Osteoblast (primary cell): ENCODE measurements around the gene TRAPPC8. TPM values are rescaled to one million over a fixed set of nuclear protein-coding genes. Genes with fewer than 3 reads are reported as not detected.
"Not testable (repeated sequence)": the region's sequence is repeated elsewhere in the genome, so short reads cannot be mapped to it uniquely, and the experiment has no call there.

Source experiments
- DNase-seq: peaks from one replicate; pipeline ENCODE4 v3.0.0; 2011; ENCODE audit warnings: low spot score, mixed read lengths; ENCODE audit not compliant: insufficient read length; ENCODE audit errors: missing footprints
- H2AFZ ChIP-seq: 2 replicates; pipeline ENCODE4 v1.6.0; 2011; ENCODE audit warnings: mild to moderate bottlenecking, low read length
- H3K27ac ChIP-seq: 2 replicates; pipeline ENCODE4 v1.5.1; 2011; ENCODE audit warnings: mild to moderate bottlenecking, low read depth, low read length, moderate library complexity
- H3K27me3 ChIP-seq: 2 replicates; pipeline ENCODE4 v1.6.0; 2012; ENCODE audit warnings: mild to moderate bottlenecking, control low read depth, inconsistent platforms, low read length, moderate library complexity; ENCODE audit not compliant: insufficient read depth
- H3K36me3 ChIP-seq: 2 replicates; pipeline ENCODE4 v1.5.1; 2011; ENCODE audit warnings: mild to moderate bottlenecking, low read length, control low read depth, moderate library complexity; ENCODE audit not compliant: insufficient read depth
- H3K4me1 ChIP-seq: 2 replicates; pipeline ENCODE4 v1.5.1; 2011; ENCODE audit warnings: mild to moderate bottlenecking, low read length, control low read depth, moderate library complexity; ENCODE audit not compliant: insufficient read depth
- H3K4me2 ChIP-seq: 2 replicates; pipeline ENCODE4 v1.6.0; 2011; ENCODE audit warnings: mild to moderate bottlenecking, low read length; ENCODE audit not compliant: insufficient read depth
- H3K4me3 ChIP-seq: fragments of 200-600 bp; sonication (generic); 3 replicates; pipeline ENCODE4 v1.5.1; 2012; ENCODE audit warnings: mild to moderate bottlenecking, low read length, inconsistent platforms; ENCODE audit not compliant: insufficient read depth
- H3K79me2 ChIP-seq: 2 replicates; pipeline ENCODE4 v1.6.0; 2012; ENCODE audit warnings: mild to moderate bottlenecking, low read length, control low read depth, inconsistent platforms; ENCODE audit not compliant: insufficient read depth
- H3K9me3 ChIP-seq: 2 replicates; pipeline ENCODE4 v1.5.1; 2011; ENCODE audit warnings: low read depth, low read length, control low read depth
- H4K20me1 ChIP-seq: 2 replicates; pipeline ENCODE4 v1.6.0; 2012; ENCODE audit warnings: mild to moderate bottlenecking, low read length, control low read depth; ENCODE audit not compliant: insufficient read depth
- total RNA-seq: library from RNA; depleted of rRNA; stranded (reverse); fragments of >200 nt; gene quantifications from 2 replicates; pipeline ENCODE4 v1.2.3, GENCODE V29; 2012
- TF ChIP-seq, protein P1 (sequence below): IDR thresholded peaks from 2 replicates; pipeline ENCODE4 v1.5.1; 2011; ENCODE audit warnings: mild to moderate bottlenecking, low read depth, low read length, moderate library complexity; ENCODE audit errors: extremely low read depth

The TRAPPC8 gene
- total RNA-seq, 1 donor: 47.0 TPM

- peaks cover 3% of the 10 kb centered on the region for H3K36me3 ChIP-seq
- peak overlapping the region; percentile 23 for H3K4me2 ChIP-seq
- H3K4me3 ChIP-seq: no peak overlapping the region
- no peak overlapping the region for H2AFZ ChIP-seq
- DNase-seq: no peak
- no peaks in the 10 kb centered on the region for H3K9me3 ChIP-seq
- TF ChIP-seq, protein P1, sequence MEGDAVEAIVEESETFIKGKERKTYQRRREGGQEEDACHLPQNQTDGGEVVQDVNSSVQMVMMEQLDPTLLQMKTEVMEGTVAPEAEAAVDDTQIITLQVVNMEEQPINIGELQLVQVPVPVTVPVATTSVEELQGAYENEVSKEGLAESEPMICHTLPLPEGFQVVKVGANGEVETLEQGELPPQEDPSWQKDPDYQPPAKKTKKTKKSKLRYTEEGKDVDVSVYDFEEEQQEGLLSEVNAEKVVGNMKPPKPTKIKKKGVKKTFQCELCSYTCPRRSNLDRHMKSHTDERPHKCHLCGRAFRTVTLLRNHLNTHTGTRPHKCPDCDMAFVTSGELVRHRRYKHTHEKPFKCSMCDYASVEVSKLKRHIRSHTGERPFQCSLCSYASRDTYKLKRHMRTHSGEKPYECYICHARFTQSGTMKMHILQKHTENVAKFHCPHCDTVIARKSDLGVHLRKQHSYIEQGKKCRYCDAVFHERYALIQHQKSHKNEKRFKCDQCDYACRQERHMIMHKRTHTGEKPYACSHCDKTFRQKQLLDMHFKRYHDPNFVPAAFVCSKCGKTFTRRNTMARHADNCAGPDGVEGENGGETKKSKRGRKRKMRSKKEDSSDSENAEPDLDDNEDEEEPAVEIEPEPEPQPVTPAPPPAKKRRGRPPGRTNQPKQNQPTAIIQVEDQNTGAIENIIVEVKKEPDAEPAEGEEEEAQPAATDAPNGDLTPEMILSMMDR: no peak
- peaks cover 15% of the 10 kb centered on the region for H3K4me1 ChIP-seq
- no peaks in the 10 kb centered on the region for H3K27me3 ChIP-seq
- peaks cover 5% of the 10 kb centered on the region for H4K20me1 ChIP-seq
- H3K79me2 ChIP-seq: peaks cover 59% of the 10 kb centered on the region
- peak overlapping the region; percentile 57 for H3K27ac ChIP-seq
Measured at GRCh38 chr18:31931886-31932240, 11.1 kb downstream of the TRAPPC8 start.

DNA sequence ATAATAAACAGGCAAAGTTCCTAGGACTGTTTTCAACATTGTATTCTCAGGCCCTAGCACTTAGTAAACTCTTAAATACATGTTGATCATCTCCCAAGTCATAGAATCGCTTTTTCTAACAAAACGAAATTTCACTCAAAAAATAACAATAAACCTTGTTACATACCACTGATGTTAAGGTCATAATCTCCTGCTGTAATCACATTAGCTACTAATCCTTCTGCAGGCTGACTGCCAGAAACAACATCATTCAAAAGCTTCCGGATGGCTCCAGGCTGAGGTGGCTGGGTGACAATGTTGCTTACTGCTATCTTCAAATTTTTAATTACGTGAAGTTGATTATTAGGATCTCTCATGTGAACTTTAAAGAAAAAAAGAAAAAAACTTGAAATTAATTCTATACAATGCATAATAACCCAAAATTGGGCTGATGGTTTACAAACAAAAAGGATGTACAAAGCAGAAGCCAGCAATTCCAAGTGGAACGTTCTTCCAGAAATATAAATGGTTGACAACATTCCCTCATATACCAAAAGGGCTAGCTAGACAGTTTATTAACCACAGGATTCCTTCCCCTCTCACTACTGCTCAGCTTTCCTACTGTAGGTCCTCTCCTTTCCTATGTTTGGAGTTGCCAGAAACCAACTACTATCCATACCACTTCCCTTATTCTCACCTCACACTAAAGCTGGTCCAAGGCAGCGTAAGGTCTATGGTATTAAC lies 11.6 kb downstream of the TRAPPC8 start:
- DNase-seq: peak; percentile 73
- Histone ChIP-seq H3K27ac (peak overlapping the region; percentile 57), H4K20me1 (peaks cover 5% of the 10 kb centered on the region), H3K36me3 (peaks cover 3% of the 10 kb centered on the region), H3K4me3 (no peak overlapping the region), H2AFZ (no peak overlapping the region), H3K9me3 (no peaks in the 10 kb centered on the region), H3K4me1 (peaks cover 15% of the 10 kb centered on the region), H3K79me2 (peaks cover 59% of the 10 kb centered on the region), H3K27me3 (no peaks in the 10 kb centered on the region), H3K4me2 (peak overlapping the region; percentile 23)
- TF ChIP-seq, protein P1: no peak

DNA sequence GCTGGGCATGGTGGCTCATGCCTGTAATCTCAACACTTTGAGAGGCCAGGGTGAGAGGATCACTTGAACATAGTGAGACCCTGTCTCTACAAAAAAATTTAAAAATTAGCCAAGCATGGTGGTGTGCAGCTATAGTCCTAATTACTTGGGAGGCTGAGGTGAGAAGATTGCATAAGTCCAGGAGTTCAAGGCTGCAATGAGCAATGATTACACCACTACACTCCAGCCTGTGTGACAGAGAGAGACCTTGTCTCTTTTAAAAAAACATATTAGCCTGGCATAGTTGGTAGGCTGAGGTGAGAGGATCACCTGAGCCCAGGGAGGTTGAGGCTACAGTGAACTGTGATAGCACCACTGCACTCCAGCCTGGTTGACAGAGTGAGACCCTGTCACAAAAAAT lies 13.7 kb downstream of the TRAPPC8 start:
- Histone ChIP-seq H3K4me2 (no peak overlapping the region), H3K27ac (no peak overlapping the region), H2AFZ (no peak overlapping the region), H3K27me3 (no peaks in the 10 kb centered on the region), H3K79me2 (peaks cover 65% of the 10 kb centered on the region), H4K20me1 (peaks cover 5% of the 10 kb centered on the region), H3K9me3 (no peaks in the 10 kb centered on the region), H3K36me3 (no peaks in the 10 kb centered on the region), H3K4me1 (peaks cover 15% of the 10 kb centered on the region), H3K4me3 (no peak overlapping the region)
- TF ChIP-seq, protein P1: no peak
- no peak for DNase-seq

- not testable (repeated sequence) for H3K27me3 ChIP-seq, H3K4me3 ChIP-seq, H4K20me1 ChIP-seq, H3K9me3 ChIP-seq, DNase-seq, H3K27ac ChIP-seq, H3K36me3 ChIP-seq, H2AFZ ChIP-seq, H3K4me2 ChIP-seq
- Histone ChIP-seq H3K4me1 (peaks cover 11% of the 10 kb centered on the region), H3K79me2 (peaks cover 66% of the 10 kb centered on the region)
Measured at GRCh38 chr18:31926988-31927387, 15.9 kb downstream of the TRAPPC8 start.
